GM15510 (cell line): Measurements from ENCODE around the gene SHISAL1.

Source experiments
- POLR2A ChIP-seq: IDR thresholded peaks from 3 replicates; pipeline ENCODE4 v1.6.1; 2011; ENCODE audit warnings: borderline replicate concordance; ENCODE audit not compliant: insufficient read length; ENCODE audit errors: extremely low read depth

The SHISAL1 gene

DNA sequence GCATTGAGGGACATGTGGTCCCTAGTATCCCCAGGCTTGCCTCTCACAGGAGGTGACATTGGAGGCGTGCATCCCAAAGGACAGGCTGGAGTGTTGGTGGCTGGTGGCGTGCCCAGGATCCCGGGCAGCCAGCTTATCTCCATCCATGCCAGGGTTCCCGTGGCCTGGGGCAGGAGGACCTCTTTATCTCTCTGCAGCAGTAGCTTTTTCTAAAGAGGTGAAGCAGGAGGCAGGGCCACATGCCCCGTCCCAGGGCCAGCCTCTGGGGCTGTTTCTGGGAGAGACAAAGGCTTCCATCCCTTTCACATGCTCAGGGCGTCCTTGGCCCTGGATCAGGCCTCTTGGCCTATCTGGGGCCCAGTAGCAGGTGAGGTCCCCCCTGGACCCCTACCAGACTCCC, 112.3 kb downstream of the SHISAL1 start:
- no peak for TF ChIP-seq POLR2A

- no peak for TF ChIP-seq POLR2A
These were observed 112.9 kb downstream of the SHISAL1 start for GRCh38 chr22:44199866-44200265.

DNA sequence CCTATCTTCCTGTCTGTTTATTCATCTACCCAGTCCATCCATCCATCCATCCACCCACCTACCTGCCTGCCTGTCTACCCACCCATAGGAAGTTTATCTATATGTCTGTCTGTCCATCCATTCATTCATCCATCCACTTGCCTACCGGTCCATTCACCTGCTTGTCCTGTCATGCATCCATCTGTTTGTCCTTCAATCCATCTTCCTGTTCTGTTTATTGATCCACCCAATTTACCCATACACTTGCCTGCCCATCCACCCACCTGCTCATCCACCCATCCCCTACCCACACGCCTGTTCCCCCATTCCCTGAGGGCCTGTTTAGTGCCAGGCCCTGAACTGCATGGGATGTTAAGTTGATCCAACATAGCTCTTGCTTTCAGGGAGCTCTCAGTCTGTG, 113.6 kb downstream of the SHISAL1 start:
- TF ChIP-seq POLR2A, result no peak

- TF ChIP-seq POLR2A, result no peak
These were observed 115.5 kb downstream of the SHISAL1 start for GRCh38 chr22:44197271-44197670.

GRCh38 chr22:44196731-44197131, 116.0 kb downstream of the SHISAL1 start:
- no peak for TF ChIP-seq POLR2A

DNA sequence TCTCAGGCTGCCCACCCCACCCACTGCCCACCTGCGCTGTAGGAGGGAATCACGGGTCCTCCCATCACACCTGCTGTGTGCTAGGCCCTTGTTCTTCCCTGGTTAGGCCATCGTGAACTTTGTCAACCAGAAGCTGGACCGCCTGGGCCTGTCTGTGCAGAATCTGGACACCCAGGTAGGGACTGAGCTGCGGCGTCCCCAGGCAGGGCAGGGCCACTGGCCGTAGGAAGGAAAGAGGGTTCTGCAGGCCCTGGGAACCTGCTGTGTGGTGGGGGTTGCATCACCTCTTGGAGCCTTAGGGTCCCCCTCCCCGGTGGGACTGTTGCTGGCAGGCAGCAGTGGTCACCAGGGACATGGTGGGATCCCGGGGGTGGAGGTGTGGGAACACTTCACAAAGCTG, 116.5 kb downstream of the SHISAL1 start:
- TF ChIP-seq POLR2A, result no peak

DNA sequence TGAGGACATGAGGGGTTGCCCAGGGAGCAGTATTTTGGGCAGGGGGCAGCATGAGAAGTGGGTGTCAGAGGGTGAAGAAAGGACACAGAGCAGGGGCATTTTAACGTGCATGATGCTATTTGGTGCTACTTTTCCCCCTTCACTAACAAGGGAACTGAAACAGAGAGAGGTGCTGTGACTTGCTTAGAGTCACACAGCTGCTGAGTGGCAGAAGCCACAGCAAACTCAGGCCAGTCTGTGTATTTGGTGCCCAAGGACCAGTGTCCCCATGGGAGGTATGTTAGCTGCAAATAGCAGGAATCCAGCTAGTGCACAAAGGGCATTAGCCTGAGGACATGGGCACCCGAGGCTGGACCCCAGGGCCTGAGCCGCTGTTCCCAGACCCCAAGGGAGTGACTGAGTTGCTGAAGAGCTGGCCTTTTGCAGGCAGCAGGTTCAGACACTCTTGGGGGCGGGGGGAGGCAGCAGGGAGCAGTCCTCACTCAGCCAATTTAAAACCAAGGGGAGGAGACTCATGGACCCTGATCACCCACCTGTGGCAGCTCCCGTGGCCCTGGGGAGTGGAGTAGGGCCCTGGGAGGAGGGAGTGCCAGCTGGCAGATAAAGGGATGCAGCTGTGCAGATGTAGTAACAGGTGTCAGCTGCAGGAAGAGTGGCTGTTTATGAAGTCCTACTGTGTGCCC, 117.4 kb downstream of the SHISAL1 start:
- no peak for TF ChIP-seq POLR2A

- no peak for TF ChIP-seq POLR2A
These were observed 118.2 kb downstream of the SHISAL1 start for GRCh38 chr22:44194569-44194968.
